ENCODE results near the gene BAHCC1. TPM values are rescaled to one million over a fixed set of nuclear protein-coding genes. Genes with fewer than 3 reads are reported as not detected.
A peak's percentile ranks its signal among the peaks of the same experiment; 100 is the strongest.

Gene BAHCC1
- total RNA-seq, 1 donor from 2014 or later: 3.4 TPM

- Histone ChIP-seq H3K27ac (peak overlapping the region; percentile 100), H3K9ac (peak overlapping the region; percentile 92), H3K27me3 (peaks cover 37% of the 10 kb centered on the region), H3K4me3 (peak overlapping the region; percentile 96), H3K4me1 (peaks cover 29% of the 10 kb centered on the region), H3K36me3 (no peaks in the 10 kb centered on the region), H4K20me1 (ENCODE audit: low read depth) (peaks cover 70% of the 10 kb centered on the region), H2AFZ (replicated peaks) (no peak overlapping the region), H3K9me3 (ENCODE audit: low read depth) (no peaks in the 10 kb centered on the region), H3K79me2 (ENCODE audit: low read depth) (peaks cover 77% of the 10 kb centered on the region), H3K4me2 (peak overlapping the region; percentile 98), H3F3A (ENCODE audit: low read depth) (peaks cover 63% of the 10 kb centered on the region)
- Mint-ChIP-seq H3K27me3 (ENCODE audit: insufficient read depth, low read depth) (peaks cover 13% of the 10 kb centered on the region), H3K4me3 (peak overlapping the region; percentile 99), H3K9me3 (peaks cover 2% of the 10 kb centered on the region), H3K27ac (no peak overlapping the region), H3K4me1 (peaks cover 27% of the 10 kb centered on the region), H3K36me3 (peaks cover 7% of the 10 kb centered on the region)
- TF ChIP-seq EZH2phosphoT487 (IDR thresholded peaks at IDR 0.05) (no peak), CTCF (IDR thresholded peaks at IDR 0.05) (no peak), EZH2 (IDR thresholded peaks at IDR 0.05) (no peak)
- no peak for DNase-seq (ENCODE audit: low spot score)
These were observed 1.0 kb downstream of the BAHCC1 start for GRCh38 chr17:81396278-81396721.

- Histone ChIP-seq H3K4me1 (peaks cover 33% of the 10 kb centered on the region), H3K9me3 (ENCODE audit: low read depth) (no peaks in the 10 kb centered on the region), H2AFZ (replicated peaks) (no peak overlapping the region), H3K27me3 (peaks cover 37% of the 10 kb centered on the region), H3K4me3 (peak overlapping the region; percentile 96), H3K27ac (peak overlapping the region; percentile 100), H3K79me2 (ENCODE audit: low read depth) (peaks cover 76% of the 10 kb centered on the region), H3K4me2 (peak overlapping the region; percentile 98), H3F3A (ENCODE audit: low read depth) (peaks cover 68% of the 10 kb centered on the region), H3K36me3 (no peaks in the 10 kb centered on the region), H4K20me1 (ENCODE audit: low read depth) (peaks cover 70% of the 10 kb centered on the region), H3K9ac (peak overlapping the region; percentile 92)
- no peak for TF ChIP-seq EZH2phosphoT487 (IDR thresholded peaks at IDR 0.05)
- Mint-ChIP-seq H3K9me3 (peaks cover 2% of the 10 kb centered on the region), H3K27me3 (ENCODE audit: insufficient read depth, low read depth) (peaks cover 16% of the 10 kb centered on the region), H3K4me1 (peaks cover 26% of the 10 kb centered on the region), H3K27ac (peak overlapping the region; percentile 96), H3K4me3 (peak overlapping the region; percentile 99), H3K36me3 (peaks cover 8% of the 10 kb centered on the region)
- DNase-seq (ENCODE audit: low spot score): peak; percentile 98
These were observed 1.6 kb downstream of the BAHCC1 start for GRCh38 chr17:81396722-81397313.

- Histone ChIP-seq H3K36me3 (no peaks in the 10 kb centered on the region), H3K27me3 (peaks cover 37% of the 10 kb centered on the region), H3K4me2 (peak overlapping the region; percentile 98), H3K9ac (peak overlapping the region; percentile 49), H3K4me3 (peak overlapping the region; percentile 96), H3K27ac (peak overlapping the region; percentile 100), H3K9me3 (ENCODE audit: low read depth) (no peaks in the 10 kb centered on the region), H4K20me1 (ENCODE audit: low read depth) (peaks cover 70% of the 10 kb centered on the region), H3K79me2 (ENCODE audit: low read depth) (peaks cover 76% of the 10 kb centered on the region), H3K4me1 (peaks cover 33% of the 10 kb centered on the region), H2AFZ (replicated peaks) (no peak overlapping the region), H3F3A (ENCODE audit: low read depth) (peaks cover 71% of the 10 kb centered on the region)
- H3K4me1 Mint-ChIP-seq: peaks cover 28% of the 10 kb centered on the region
- peaks cover 2% of the 10 kb centered on the region for H3K9me3 Mint-ChIP-seq
- DNase-seq (ENCODE audit: low spot score): peak; percentile 97
- H3K4me3 Mint-ChIP-seq: peak overlapping the region; percentile 99
- H3K27me3 Mint-ChIP-seq (ENCODE audit: insufficient read depth, low read depth): peaks cover 23% of the 10 kb centered on the region
- H3K36me3 Mint-ChIP-seq: peaks cover 11% of the 10 kb centered on the region
- peak; percentile 67 for TF ChIP-seq CTCF (IDR thresholded peaks at IDR 0.05)
- no peak for TF ChIP-seq EZH2phosphoT487 (IDR thresholded peaks at IDR 0.05)
- no peak for TF ChIP-seq EZH2 (IDR thresholded peaks at IDR 0.05)
- H3K27ac Mint-ChIP-seq: peak overlapping the region; percentile 96
These were observed 2.3 kb downstream of the BAHCC1 start for GRCh38 chr17:81397314-81398175.

Measured in neural progenitor cell (in vitro differentiated cells).